Measurements from ENCODE around the gene CD70.

DNA sequence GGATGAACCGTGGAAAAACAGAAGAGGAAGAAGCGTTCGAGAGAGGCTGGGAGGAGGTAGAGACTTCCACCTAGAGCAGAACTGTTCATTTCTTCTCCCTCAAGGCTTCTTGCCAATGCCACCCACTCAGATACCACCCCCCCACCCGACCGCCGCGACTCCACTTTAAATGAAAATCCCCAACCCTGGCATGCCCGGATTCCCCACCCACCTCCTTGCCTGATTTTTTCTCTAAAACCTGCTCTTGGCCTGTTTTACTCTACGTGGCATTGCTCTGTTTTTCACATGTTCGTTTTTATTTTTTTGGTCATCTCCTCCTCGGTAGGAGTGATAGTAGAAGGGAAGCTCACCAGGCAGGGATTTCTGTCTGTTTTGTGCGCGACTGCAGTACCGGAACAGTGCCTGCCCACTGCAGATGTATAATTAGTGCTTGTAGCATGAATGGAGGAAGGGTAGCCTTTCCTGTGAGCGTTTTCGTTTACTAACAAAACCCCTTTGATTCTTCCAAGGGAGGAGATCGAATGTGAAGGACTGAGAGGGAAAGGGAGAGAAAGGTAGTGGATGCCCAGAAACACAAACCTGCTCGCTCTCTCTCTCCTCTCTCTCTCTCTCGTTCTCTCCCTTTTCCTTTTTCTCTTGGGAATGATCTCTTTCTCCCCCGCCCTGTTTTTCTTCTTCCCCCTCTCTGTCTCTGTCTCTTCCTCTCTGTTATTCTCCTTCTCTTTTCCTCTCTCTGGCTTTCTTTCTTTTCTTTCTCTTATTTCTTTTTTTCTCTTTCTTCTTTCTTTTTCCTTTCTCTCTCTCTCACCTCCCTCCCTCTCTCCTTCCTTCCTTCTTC lies 2.2 kb downstream of the CD70 start:
- TF ChIP-seq, protein P1, sequence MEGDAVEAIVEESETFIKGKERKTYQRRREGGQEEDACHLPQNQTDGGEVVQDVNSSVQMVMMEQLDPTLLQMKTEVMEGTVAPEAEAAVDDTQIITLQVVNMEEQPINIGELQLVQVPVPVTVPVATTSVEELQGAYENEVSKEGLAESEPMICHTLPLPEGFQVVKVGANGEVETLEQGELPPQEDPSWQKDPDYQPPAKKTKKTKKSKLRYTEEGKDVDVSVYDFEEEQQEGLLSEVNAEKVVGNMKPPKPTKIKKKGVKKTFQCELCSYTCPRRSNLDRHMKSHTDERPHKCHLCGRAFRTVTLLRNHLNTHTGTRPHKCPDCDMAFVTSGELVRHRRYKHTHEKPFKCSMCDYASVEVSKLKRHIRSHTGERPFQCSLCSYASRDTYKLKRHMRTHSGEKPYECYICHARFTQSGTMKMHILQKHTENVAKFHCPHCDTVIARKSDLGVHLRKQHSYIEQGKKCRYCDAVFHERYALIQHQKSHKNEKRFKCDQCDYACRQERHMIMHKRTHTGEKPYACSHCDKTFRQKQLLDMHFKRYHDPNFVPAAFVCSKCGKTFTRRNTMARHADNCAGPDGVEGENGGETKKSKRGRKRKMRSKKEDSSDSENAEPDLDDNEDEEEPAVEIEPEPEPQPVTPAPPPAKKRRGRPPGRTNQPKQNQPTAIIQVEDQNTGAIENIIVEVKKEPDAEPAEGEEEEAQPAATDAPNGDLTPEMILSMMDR (IDR thresholded peaks at IDR 0.05) = no peak
- no peak for TF ChIP-seq POLR2A (IDR thresholded peaks at IDR 0.05)

Data from testis (tissue), 2 donors.